CD14-positive monocyte (primary cell): Measurements from ENCODE around the gene EEF1AKMT4. TPM values are rescaled to one million over a fixed set of nuclear protein-coding genes. Genes with fewer than 3 reads are reported as not detected.

ENCODE experiments used
- DNase-seq, 3 donors: peaks; one replicate each; pipeline ENCODE4 v3.0.0-alpha.2; 2011 to 2022
- H2AFZ ChIP-seq: 2 replicates; pipeline ENCODE4 v1.6.0; 2012; ENCODE audit warnings: mild to moderate bottlenecking, low read depth, low read length, inconsistent platforms; ENCODE audit not compliant: insufficient read depth, poor library complexity, severe bottlenecking
- H3K27ac ChIP-seq, 2 donors: 1 replicate in 1 of 2; 2 replicates in 1 of 2; pipeline ENCODE4 v1.5.1; 2012 to 2013; ENCODE audit warnings: low read length in 2 of 2, control low read depth in 1 of 2, inconsistent platforms in 1 of 2, low read depth in 1 of 2, mild to moderate bottlenecking in 1 of 2
- H3K27me3 ChIP-seq, 2 donors: one replicate each; pipeline versions ENCODE4 v1.6.0 to v1.6.1; 2011 to 2013; ENCODE audit warnings: low read length in 2 of 2; ENCODE audit not compliant: control insufficient read depth in 2 of 2, insufficient read depth in 2 of 2
- H3K36me3 ChIP-seq, 2 donors: replicated peaks in 1 of 2; 1 replicate in 1 of 2; 2 replicates in 1 of 2; pipeline versions ENCODE4 v1.5.1 to v1.6.1; 2012 to 2013; ENCODE audit warnings: low read length in 2 of 2, control low read depth in 1 of 2, inconsistent platforms in 1 of 2, mild to moderate bottlenecking in 1 of 2; ENCODE audit not compliant: insufficient read depth in 2 of 2, control insufficient read depth in 1 of 2
- H3K4me1 ChIP-seq, 2 donors: 1 replicate in 1 of 2; 2 replicates in 1 of 2; pipeline versions ENCODE4 v1.5.1 to v1.6.1; 2012 to 2013; ENCODE audit warnings: low read length in 2 of 2, control low read depth in 1 of 2, inconsistent platforms in 1 of 2, mild to moderate bottlenecking in 1 of 2, moderate library complexity in 1 of 2; ENCODE audit not compliant: insufficient read depth in 2 of 2, control insufficient read depth in 1 of 2
- H3K4me2 ChIP-seq: replicated peaks from 2 replicates; pipeline ENCODE3; 2012; ENCODE audit warnings: low read length, moderate library complexity, mild to moderate bottlenecking; ENCODE audit not compliant: poor library complexity, severe bottlenecking; ENCODE audit errors: extremely low read depth
- H3K4me3 ChIP-seq, 3 experiments: fragments of 200-600 bp in 1 of 3; sonication (generic) in 1 of 3; replicated peaks in 1 of 3; 1 replicate in 2 of 3; 2 replicates in 1 of 3; pipeline ENCODE4 v1.5.1; 2011 to 2013; ENCODE audit warnings: low read length in 3 of 3, mild to moderate bottlenecking in 3 of 3, control low read depth in 2 of 3, low read depth in 2 of 3, inconsistent platforms in 1 of 3, moderate library complexity in 1 of 3
- H3K79me2 ChIP-seq: 2 replicates; pipeline ENCODE4 v1.6.0; 2012; ENCODE audit warnings: mild to moderate bottlenecking, control low read depth, inconsistent platforms, low read length, moderate library complexity; ENCODE audit not compliant: insufficient read depth
- H3K9ac ChIP-seq: 2 replicates; pipeline ENCODE4 v1.6.0; 2017; ENCODE audit warnings: low read length, mild to moderate bottlenecking; ENCODE audit not compliant: insufficient read depth, poor library complexity, severe bottlenecking
- H3K9me3 ChIP-seq, 2 donors: replicated peaks in 1 of 2; 1 replicate in 1 of 2; 2 replicates in 1 of 2; pipeline versions ENCODE4 v1.5.1 to v1.6.1; 2012 to 2013; ENCODE audit warnings: low read length in 2 of 2, control low read depth in 1 of 2; ENCODE audit not compliant: control insufficient read depth in 1 of 2, insufficient read depth in 1 of 2
- H4K20me1 ChIP-seq: 2 replicates; pipeline ENCODE4 v1.6.0; 2012; ENCODE audit warnings: mild to moderate bottlenecking, low read length, control low read depth, moderate library complexity; ENCODE audit not compliant: insufficient read depth
- H3K27ac Mint-ChIP-seq, 7 donors: one replicate each; pipeline ENCODE4 v1.8.0; 2020; ENCODE audit warnings: mild to moderate bottlenecking in 7 of 7, mixed read lengths in 7 of 7, moderate library complexity in 6 of 7, inconsistent platforms in 2 of 7
- H3K27me3 Mint-ChIP-seq, 3 donors: one replicate each; pipeline ENCODE4 v1.8.0; 2021 to 2022; ENCODE audit warnings: low read depth in 3 of 3, mild to moderate bottlenecking in 3 of 3, mixed read lengths in 3 of 3, moderate library complexity in 3 of 3, inconsistent platforms in 1 of 3
- H3K36me3 Mint-ChIP-seq, 2 donors: one replicate each; pipeline ENCODE4 v1.8.0; 2020; ENCODE audit warnings: mixed read lengths in 2 of 2, inconsistent platforms in 1 of 2, mild to moderate bottlenecking in 1 of 2
- H3K4me1 Mint-ChIP-seq: one replicate; pipeline ENCODE4 v1.8.0; 2020; ENCODE audit warnings: mild to moderate bottlenecking, mixed read lengths
- H3K4me3 Mint-ChIP-seq, 2 donors: one replicate each; pipeline ENCODE4 v1.8.0; 2020; ENCODE audit warnings: mild to moderate bottlenecking in 2 of 2, mixed read lengths in 2 of 2, moderate library complexity in 1 of 2
- H3K9me3 Mint-ChIP-seq, 7 donors: one replicate each; pipeline ENCODE4 v1.8.0; 2020 to 2022; ENCODE audit warnings: mixed read lengths in 7 of 7, mild to moderate bottlenecking in 6 of 7, moderate library complexity in 6 of 7, inconsistent platforms in 2 of 7
- CTCF ChIP-seq: fragments of 200-600 bp; IDR thresholded peaks from one replicate; pipeline ENCODE4 v1.8.0; 2022; ENCODE audit warnings: antibody characterized with exemption, mild to moderate bottlenecking
- WGBS: methylation state at CpG from one replicate; pipeline ENCODE4 v1.1.5; 2013; ENCODE audit warnings: missing lambda C conversion rate; ENCODE audit not compliant: insufficient coverage; 5-methylcytosine and 5-hydroxymethylcytosine counted together
- intact Hi-C, 2 donors: fragments of 100-400 bp; cut with micrococcal nuclease; formaldehyde crosslinking; loops; one replicate each; pipeline versions ENCODE4 v1.15.0 to v1.15.1; 2023
- polyA plus RNA-seq, 3 donors: library from polyadenylated mRNA; depleted of rRNA in 1 of 3; unstranded in 2 of 3; stranded (reverse) in 1 of 3; fragments of 300-500 nt in 2 of 3; fragments of >200 nt in 1 of 3; fragmentation: Illumina TruSeq in 2 of 3; gene quantifications; 1 replicate in 2 of 3; 2 replicates in 1 of 3; pipeline ENCODE4 v1.2.3, GENCODE V29; 2012 to 2021

Gene EEF1AKMT4
- polyA plus RNA-seq, 3 donors: 4.0 to 12.0 (median 7.3) TPM

GRCh38 chr3:184218814-184219213, 30.7 kb upstream of the EEF1AKMT4 start:
- H2AFZ ChIP-seq: no peak overlapping the region
- no peaks in the 10 kb centered on the region for H3K4me1 Mint-ChIP-seq
- H3K27me3 ChIP-seq: no peaks in the 10 kb centered on the region
- H3K79me2 ChIP-seq: no peaks in the 10 kb centered on the region
- intact Hi-C loops: no loop called here
- no peaks in the 10 kb centered on the region for H3K36me3 Mint-ChIP-seq
- no peaks in the 10 kb centered on the region for H3K4me1 ChIP-seq
- H3K27ac ChIP-seq: no peak overlapping the region
- H3K9ac ChIP-seq: no peak overlapping the region
- H3K27ac Mint-ChIP-seq: no peak overlapping the region
- H4K20me1 ChIP-seq: no peaks in the 10 kb centered on the region
- no peaks in the 10 kb centered on the region for H3K9me3 ChIP-seq
- no CpG with 5 or more reads among the region's 4 CpGs for WGBS
- DNase-seq: no peak
- TF ChIP-seq CTCF: no peak
- H3K9me3 Mint-ChIP-seq: peaks cover 0 to 3% (median 0%) of the 10 kb centered on the region in 7 donors
- no peak overlapping the region for H3K4me3 ChIP-seq
- no peak overlapping the region for H3K4me2 ChIP-seq
- H3K4me3 Mint-ChIP-seq: no peak overlapping the region
- no peaks in the 10 kb centered on the region for H3K36me3 ChIP-seq
- peaks cover 14 to 29% (median 25%) of the 10 kb centered on the region in 3 donors for H3K27me3 Mint-ChIP-seq

DNA sequence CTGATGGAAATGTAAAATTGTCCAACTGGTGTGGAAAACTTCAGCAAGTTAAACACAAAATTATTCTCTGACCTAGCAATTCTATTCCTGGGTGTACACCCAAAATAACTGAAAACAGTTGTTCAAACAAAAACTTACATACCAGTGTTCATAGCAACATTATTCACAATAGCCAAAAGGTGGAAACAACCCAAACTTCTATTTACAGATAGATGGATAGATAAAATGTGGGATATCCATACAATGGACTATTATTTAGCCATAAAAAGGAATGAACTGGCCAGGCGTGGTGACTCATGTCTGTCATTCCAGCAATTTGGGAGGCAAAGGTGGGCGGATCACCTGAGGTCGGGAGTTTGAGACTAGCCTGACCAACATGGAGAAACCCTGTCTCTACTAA, 27.0 kb upstream of the EEF1AKMT4 start:
- Histone ChIP-seq H4K20me1 (no peaks in the 10 kb centered on the region), H3K36me3 (no peaks in the 10 kb centered on the region), H2AFZ (no peak overlapping the region), H3K4me2 (no peak overlapping the region), H3K27me3 (peaks cover 4 to 16% of the 10 kb centered on the region in 2 donors), H3K4me1 (no peaks in the 10 kb centered on the region), H3K79me2 (no peaks in the 10 kb centered on the region), H3K27ac (no peak overlapping the region), H3K4me3 (no peak overlapping the region), H3K9ac (no peak overlapping the region), H3K9me3 (no peaks in the 10 kb centered on the region)
- Mint-ChIP-seq H3K9me3 (peaks cover 0 to 1% (median 0%) of the 10 kb centered on the region in 7 donors), H3K4me1 (no peaks in the 10 kb centered on the region), H3K27me3 (peaks cover 31 to 44% (median 33%) of the 10 kb centered on the region in 3 donors), H3K27ac (no peak overlapping the region), H3K36me3 (no peaks in the 10 kb centered on the region), H3K4me3 (no peak overlapping the region)
- no peak for DNase-seq
- TF ChIP-seq CTCF: no peak
- WGBS: no CpG with 5 or more reads among the region's 3 CpGs
- intact Hi-C loops: no loop called here
